ENCODE data around the gene GGACT.
A peak's percentile ranks its signal among the peaks of the same experiment; 100 is the strongest.
"Not testable (repeated sequence)": the region's sequence is repeated elsewhere in the genome, so short reads cannot be mapped to it uniquely, and the experiment has no call there.

GGACT gene

GRCh38 chr13:100528820-100529219, 59.8 kb downstream of the GGACT start:
- DNase-seq (ENCODE audit: low read depth): no peak

DNA sequence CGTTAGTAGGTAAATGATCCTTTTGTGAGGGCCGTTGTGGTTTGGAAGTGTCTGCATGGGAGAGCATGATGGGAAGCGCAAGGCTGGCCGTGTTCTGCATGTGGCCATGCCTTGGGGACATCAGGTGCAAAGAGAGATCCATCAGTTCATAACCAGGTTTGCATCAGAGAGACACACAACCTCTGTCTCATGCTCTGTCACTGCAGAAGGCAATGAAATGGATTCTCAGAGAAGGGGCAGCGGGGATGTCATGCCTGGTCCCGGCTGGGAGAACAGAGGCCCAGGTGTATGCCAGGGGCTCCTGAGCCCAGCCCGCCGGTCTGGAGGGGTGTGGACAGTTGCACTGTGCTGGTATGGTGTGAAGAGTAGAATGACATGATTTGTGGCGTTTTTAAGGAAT, 60.2 kb downstream of the GGACT start:
- DNase-seq (ENCODE audit: low read depth): no peak

GRCh38 chr13:100527644-100528043, 60.9 kb downstream of the GGACT start:
- no peak for DNase-seq (ENCODE audit: low read depth)

GRCh38 chr13:100526318-100527000, 62.1 kb downstream of the GGACT start:
- DNase-seq (ENCODE audit: low read depth): no peak

DNA sequence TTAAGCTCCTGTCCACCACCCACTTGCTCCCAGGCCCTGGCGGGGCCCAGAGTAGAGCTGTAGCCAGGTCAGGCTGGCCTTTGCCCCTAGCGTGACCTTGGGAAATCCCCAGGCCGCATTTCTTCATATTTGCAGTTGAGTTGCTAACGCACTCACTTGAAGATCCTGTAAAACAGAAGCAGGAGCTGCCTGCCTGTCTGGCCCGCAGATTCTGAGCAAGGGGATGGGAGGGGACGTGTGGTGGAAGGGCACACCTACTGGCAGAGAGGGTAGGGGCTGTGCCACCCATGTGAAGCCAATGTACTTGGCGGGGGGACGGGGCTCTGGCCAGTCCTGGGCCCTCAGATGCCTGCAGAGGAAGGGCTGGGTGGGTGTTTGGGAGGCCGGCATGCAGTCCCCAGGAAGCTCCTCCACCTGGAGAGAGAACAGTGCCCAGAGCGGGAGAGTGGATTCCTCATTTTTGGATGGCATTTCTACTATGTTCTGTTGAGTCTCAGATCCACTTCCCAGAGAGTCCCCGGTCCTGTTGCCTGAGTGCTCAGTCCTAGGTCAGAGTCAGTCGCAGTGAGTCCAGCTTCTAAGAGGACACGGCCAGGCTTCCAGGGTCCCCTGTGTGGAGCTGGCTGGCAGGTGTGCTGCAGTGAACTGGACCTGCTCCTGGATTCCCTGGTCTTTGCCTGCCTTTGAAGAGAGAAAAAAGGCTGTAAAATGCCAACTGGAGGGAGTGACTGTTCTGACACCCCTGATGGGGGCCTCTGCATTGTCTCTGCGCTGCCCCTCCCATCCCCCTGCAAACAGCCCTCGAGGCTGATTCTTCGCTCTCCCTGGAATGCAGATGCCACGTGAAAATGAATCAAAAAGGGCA, 62.9 kb downstream of the GGACT start:
- no peak for DNase-seq (ENCODE audit: low read depth)

DNA sequence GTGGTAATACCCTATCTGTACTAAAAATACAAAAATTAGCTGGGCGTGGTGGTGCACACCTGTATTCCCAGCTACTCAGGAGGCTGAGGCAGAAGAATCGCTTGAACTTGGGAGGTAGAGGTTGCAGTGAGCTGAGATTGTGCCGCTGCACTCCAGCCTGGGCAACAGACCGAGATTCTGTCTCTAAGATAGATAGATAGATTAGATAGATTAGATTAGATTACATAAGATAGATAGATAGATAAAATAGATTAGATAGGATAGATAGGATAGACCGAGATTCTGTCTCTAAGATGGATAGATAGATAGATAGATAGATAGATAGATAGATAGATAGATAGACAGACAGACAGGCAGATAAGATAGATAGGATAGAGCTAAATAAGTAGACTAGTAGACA, 63.9 kb downstream of the GGACT start:
- not testable (repeated sequence) for DNase-seq (ENCODE audit: low read depth)

GRCh38 chr13:100523981-100524386, 64.6 kb downstream of the GGACT start:
- DNase-seq (ENCODE audit: low read depth): no peak

DNA sequence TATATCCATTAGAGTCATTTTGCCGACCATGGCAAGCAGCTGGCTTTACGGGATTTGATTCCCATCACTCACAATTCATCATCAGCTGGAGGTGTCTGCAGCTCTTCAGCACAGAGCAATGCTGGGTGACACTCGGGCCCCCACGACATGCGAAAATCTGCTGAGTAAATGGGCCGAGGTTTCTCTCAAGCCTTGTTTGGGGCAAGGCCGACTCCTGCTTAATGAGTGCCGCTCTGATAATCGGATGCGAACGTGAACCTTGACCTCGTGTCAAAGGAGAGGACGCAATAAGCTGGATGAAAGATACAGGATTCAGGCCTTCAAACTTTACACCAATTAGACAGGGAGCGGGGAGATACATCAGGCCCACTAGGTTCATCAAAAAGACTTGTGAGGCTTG, 65.2 kb downstream of the GGACT start:
- no peak for DNase-seq (ENCODE audit: low read depth)

- DNase-seq (ENCODE audit: low read depth): no peak
Measured at GRCh38 chr13:100522618-100523309, 65.8 kb downstream of the GGACT start.

DNA sequence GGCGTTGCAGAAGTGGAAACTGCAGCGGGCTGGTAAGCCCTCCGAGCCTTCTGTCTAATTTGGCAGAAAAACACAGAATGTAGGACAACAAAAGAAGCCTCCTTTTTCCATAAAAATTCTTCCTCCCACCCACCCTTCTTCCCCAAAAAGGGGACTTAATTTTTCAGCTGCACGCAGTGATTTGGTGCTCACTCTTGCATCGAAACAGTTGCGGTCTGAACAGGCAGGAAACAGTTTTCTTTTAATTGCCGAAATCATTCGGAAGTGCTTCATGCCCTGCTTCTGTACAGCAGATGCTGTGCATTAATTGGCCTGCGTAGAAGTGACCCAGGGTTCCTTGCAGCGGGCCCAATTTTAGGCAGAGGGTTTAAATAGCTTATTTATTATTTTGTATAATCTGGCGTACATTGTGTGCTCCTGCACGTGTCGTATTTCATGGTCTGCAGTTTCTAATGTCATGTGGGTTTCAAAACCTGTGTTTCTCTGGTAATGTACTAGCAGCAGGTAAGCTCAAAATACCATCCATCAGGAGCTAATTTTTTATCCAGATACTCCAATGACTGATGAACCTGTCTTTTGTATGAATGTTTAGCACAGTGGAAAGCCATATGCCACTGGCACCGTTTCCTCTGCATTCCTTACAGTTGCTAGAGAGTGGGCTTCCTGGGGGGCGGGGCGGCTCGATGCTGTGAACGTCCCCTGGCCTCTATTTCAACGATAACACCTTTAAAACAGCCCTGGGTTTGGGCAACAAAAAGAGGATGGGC, 66.6 kb downstream of the GGACT start:
- DNase-seq (ENCODE audit: low read depth): no peak

DNA sequence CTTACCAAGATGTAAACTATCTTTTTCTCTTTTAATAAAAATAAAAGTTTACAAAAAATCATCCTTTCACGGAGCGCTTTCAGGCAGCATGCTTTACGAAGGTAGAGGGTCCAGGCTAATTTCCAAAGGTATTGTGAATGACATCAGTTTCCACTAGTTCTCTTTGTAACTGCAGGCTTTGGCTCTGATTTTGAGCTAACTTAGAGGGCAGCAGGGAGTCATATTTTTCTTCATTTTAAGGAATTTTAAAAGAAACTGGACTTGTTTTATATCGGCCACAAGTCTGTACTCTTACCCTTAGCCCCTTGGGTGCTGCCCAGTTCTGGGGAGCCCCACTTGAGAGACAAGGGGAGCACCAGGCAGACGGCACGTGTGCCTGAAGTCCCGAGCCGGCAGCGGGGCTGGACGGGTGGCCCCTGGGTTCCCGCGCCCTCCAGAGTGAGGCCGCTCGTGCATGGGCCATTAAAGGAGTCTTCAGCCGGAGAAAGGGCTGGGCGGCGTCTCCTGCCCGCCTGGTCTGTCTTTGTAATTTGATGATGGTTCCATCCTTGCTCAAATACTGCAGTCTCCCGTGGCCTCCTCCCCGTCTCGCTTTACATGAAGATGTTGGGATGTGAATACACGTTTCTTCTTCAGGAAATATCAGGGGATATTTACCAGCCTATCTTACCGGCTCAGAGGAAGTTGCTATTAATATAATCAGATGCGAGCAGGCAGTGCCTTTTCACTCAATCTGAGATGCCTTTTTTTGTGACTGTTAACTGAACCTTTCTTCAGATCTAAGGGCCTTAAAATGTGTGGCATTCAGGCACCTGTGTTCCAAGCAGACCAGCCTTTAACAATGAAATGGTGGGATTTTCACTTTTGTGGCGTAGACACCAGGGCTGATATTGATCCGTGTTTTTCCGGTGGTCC, 67.4 kb downstream of the GGACT start:
- no peak for DNase-seq (ENCODE audit: low read depth)

- no peak for DNase-seq (ENCODE audit: low read depth)
Measured at GRCh38 chr13:100519626-100520025, 69.0 kb downstream of the GGACT start.

- no peak for DNase-seq (ENCODE audit: low read depth)
Measured at GRCh38 chr13:100518394-100519062, 70.1 kb downstream of the GGACT start.

- DNase-seq (ENCODE audit: low read depth): no peak
Measured at GRCh38 chr13:100517728-100518127, 70.9 kb downstream of the GGACT start.

DNA sequence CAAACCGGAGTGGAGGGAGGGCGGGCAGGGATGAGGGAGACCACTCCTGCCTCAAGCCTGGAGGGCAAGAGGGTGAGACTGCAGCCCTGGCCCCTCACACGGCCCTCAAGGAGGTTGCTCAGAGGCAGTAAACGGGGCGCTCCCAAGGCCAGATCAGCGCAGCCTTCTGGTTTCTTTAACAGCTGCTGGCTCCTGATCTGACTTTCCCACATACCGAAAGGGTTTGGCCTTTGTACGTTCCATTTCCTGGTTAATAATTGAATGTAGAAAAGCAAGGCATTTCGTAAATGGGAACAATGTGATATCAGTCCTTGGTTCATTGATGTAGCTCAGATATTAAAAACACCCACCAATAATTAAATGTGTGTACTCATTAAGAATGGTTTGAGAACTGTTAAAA, 71.5 kb downstream of the GGACT start:
- no peak for DNase-seq (ENCODE audit: low read depth)

DNA sequence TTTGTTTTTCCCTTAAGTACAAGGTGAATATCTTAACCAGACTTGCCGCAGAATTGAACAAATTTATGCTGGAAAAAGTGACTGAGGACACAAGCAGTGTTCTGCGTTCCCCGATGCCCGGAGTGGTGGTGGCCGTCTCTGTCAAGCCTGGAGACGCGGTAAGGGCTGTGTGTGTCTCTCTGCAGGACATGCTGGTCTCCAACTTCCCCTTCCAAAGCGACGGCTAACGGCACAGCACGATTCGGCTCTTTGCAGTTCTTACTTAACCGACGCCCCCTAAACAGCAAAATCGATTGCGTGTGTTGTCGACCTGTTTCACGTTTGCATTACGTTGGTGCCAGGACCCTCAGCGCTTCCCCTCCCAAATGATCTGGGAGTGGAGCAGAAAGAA, 73.2 kb downstream of the GGACT start:
- DNase-seq (ENCODE audit: low read depth): no peak

- DNase-seq (ENCODE audit: low read depth): peak; percentile 44
Measured at GRCh38 chr13:100514788-100515409, 73.7 kb downstream of the GGACT start.

DNA sequence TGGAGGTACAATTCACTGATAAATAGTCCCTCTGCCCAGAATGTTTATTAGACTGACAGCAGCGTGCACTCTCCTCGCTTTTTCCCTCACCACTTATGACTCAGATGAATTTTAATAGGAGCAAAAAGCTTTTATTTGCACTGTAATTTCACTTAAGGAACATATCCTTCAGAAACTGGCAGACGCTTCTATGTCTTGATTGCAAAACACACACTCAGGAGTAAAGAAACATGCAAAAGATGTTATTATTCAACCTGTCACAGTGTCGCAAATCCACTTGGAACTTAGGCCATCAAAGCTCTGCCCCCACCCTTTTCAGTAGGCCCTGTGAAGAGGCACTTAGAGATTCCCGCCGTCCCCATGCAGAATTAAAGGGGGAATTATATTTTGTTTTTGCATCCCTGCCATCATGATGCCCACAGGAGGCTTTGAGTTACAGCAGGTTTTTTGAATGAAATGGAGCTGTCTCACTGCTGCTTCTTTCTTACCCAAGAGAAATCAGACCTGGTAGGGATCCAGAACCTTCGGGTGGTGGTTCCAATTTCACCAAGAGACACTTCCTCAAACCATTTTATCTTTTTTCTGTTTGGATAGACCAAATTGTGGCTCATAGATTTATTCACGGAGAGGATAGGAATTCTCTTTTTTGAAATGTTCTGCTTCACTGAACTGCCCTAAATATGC, 74.5 kb downstream of the GGACT start:
- peak; percentile 30 for DNase-seq (ENCODE audit: low read depth)

DNA sequence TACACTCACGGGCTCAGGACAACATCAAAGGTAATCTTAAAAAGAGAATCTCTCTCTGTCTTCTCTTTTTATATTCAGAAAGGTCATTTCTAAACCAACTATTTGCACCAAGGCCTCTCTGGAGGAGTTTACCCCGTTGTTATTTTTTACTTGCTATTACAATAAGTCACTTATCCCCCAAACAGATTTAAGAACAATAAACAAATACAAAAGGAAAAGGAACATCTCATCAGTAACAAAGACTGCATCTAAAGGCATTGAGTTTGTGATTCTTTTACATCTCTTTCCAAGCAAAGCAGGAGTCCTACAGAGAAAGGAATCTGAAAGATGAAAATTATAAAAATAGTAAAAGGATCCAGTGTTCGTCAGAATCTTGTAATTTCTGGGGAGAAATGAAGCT, 75.4 kb downstream of the GGACT start:
- DNase-seq (ENCODE audit: low read depth): no peak

All from GM04504 (cell line).